Stimulated activated naive CD4-positive, alpha-beta T cell (primary cell): ENCODE measurements around the gene CDKAL1.
"Not testable (repeated sequence)": the region's sequence is repeated elsewhere in the genome, so short reads cannot be mapped to it uniquely, and the experiment has no call there.

ENCODE experiments used
- DNase-seq, 6 experiments: peaks; one replicate each; lab custom pipeline; 2025; lab: John Stamatoyannopoulos, UW

Gene CDKAL1

GRCh38 chr6:20594299-20594853 lies 60.1 kb downstream of the CDKAL1 start:
- DNase-seq = not testable (repeated sequence)

DNA sequence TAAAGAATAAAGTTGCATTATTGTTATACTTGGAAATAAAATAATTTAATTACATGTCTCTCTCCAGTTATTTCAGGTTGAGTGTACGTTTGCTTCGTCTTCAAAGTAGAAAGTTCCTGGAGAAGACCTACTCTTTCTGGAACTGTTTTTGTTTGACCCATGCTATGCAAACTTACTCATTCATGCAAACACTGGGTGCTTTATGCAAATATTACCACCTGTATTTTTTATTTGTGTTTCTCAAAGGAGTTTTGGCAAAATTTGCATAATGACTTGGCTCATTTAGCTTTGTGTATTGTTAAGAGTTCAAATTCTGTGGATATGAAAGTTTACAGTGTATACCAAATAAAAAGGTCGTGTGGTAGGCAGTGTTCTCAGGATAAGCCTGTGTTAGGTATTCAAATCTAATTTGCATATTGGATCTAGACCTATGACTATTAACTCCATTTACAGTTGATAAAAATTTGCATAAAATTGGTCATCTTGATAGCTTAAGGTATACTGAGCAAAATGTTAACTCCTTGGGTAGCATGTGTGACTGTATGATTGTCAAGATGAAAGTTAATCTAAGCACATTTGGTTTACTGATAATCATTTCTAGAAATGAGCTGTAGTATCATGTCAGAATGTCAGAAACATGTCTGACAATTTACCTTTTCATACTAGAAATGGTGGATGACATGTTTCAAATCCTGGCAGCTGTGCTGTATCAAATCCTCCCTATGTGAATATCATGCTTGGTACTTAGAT lies 65.2 kb downstream of the CDKAL1 start:
- DNase-seq = no peak

DNA sequence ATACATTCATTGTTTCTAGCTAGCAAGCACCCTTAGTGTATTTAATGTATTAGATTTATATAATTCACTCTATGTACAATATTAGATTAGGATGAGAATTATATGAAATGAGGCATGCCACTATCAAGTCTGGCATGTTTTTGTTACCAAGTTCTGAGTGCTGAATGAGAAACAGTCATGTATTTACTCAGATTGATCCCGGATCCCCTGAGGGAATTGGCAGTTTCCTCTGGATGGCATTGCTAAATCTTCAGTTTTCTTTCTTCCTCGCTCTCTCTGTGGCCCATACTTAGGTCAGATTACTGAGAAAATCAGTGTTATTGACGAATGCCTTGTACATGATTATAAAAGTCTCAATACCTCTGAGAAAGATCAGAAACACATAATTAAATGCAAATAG lies 66.6 kb downstream of the CDKAL1 start:
- DNase-seq = no peak

GRCh38 chr6:20604159-20604558 lies 69.9 kb downstream of the CDKAL1 start:
- no peak for DNase-seq

- no peak for DNase-seq
These were observed 70.8 kb downstream of the CDKAL1 start for GRCh38 chr6:20605061-20605460.

- no peak for DNase-seq
These were observed 71.3 kb downstream of the CDKAL1 start for GRCh38 chr6:20605581-20605980.

DNA sequence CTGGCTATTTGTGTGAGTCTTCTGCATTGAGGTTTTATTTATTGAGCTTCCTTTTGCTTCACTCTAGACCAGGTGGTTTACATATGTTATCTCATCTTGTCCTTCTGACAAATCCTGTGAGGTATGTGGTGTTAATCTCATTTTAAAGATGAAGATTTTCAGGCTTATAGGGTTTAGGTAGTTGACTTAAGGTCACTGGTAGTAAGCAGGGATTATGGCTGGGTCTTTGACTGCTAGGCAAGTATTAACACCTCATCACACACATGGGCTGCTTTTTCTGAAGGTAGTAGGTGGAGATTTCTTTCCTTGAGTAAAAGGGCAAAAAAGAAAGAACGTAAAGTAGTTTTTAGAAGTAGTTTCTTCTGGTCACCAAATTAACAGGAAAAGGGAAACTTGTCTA lies 72.6 kb downstream of the CDKAL1 start:
- no peak for DNase-seq

DNA sequence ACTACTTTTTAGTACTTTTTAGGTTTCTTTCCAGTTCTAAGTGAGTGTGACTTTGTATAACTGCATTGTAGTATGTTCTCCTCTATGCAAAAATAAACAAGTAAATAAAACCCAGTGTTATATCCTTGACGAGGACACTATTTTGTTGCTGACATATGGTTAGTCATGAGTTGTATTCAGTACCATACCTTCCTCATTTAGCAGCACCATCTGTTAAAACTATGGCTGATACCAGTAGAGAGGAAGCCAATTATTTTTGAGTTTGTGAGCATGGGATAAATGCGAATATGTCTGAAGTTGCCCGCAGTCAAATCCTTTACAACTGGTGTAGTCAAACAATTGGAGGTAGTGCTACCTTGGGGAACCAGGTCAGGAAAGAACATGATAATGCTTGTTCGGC lies 74.1 kb downstream of the CDKAL1 start:
- no peak for DNase-seq

DNA sequence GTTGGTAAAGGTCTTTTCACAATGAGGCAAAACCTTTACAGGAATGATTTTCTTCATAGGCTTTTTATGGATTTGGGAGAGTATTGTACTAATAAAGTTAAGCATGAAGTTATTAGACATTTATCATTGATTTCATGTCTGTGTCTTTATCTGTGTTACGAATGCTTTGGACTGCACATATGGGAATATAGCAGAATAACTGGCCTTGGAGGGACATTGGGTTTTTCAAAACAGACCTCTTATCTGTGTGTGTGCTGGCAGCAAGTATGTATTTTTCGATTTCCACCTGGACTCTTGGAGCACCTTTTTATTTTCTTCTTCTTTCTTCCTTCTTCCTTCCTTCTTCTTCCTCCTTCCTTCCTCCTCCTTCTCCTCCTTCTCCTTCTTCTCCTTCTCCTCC lies 74.6 kb downstream of the CDKAL1 start:
- DNase-seq = no peak

DNA sequence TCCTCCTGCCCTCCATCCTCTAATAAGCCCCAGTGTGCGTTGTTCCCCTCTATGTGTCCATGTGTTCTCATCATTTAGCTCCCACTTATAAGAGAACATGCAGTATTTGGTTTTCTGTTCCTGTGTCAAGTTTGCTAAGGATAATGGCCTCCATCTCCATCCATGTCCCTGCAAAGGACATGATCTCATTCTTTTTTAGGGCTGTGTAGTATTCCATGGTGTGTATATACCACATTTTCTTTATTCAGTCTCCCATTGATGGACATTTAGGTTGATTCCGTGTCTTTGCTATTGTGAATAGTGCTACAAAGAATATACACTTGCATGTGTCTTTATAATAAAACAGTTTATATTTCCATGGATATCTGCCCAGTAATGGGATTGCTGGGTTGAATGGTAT lies 75.7 kb downstream of the CDKAL1 start:
- not testable (repeated sequence) for DNase-seq

GRCh38 chr6:20610636-20611370 lies 76.5 kb downstream of the CDKAL1 start:
- DNase-seq = no peak

DNA sequence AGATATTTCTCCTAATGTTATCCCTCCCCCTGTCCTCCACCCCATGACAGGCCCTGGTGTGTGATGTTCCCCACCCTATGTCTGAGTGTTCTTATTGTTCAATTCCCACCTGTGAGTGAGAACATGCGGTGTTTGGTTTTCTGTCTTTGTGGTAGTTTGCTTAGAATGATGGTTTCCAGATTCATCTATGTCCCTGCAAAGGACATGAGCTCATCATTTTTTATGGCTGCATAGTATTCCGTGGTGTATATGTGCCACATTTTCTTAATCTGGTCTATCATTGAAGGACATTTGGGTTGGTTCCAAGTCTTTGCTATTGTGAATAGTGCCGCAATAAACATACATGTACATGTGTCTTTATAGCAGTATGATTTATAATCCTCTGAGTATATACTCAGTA lies 83.3 kb downstream of the CDKAL1 start:
- not testable (repeated sequence) for DNase-seq

GRCh38 chr6:20620043-20620442 lies 85.8 kb downstream of the CDKAL1 start:
- DNase-seq = no peak

DNA sequence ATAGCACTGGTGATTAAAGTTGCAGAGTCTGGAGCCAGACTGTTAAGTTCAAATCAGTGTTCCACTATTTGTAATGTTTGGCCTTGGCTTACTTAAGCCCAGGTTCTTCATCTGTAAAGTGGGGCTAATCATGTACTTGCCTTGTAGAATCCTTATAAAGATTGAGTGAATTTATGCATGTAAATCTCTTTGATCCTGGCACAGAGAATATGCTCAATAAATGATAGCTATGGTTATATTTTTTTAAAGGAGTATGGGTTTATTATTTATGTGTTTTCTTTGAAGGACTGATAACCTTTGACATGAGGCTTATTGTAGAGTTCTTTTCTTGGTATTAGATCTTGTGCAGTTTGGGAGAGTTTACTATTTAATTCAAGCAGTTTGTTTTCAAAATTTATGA lies 89.5 kb downstream of the CDKAL1 start:
- DNase-seq = no peak

DNA sequence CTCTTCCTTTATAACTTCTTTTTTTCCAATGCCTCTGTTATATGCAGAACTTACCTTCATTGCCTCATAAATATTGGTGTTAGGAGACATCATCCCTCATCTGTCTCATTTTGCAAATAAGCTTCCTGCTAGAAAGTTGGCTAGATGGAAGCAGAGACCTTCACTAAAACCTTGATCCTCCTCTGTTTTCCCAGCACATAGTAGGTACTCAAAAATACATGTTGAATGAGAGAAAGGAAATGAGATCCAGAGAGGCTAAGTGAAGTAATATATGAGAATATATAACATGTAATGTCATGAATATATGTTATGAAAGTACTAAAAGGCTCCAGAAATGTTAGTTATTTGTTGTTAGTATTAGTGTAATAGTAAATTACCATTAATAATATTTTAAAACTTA lies 91.9 kb downstream of the CDKAL1 start:
- DNase-seq = no peak

DNA sequence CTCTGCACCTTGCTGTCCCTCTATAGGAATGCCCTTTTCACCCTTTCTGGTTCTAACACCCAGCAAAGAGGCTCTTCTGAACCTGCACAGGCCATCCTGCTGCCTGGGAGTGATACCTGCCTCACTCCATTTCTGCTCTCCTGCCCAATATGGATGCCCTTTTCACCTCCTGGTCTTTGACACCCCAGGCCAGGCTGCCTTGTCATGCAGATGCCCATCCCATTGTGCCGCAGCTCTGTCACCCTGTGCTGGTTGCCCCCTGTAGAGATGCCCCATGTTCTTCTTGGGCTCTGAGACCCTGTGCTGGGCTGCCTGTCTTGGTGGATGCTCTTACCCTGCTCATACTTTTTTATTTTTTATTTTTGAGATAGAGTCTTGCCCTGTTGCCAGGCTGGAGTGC lies 95.3 kb downstream of the CDKAL1 start:
- no peak for DNase-seq

DNA sequence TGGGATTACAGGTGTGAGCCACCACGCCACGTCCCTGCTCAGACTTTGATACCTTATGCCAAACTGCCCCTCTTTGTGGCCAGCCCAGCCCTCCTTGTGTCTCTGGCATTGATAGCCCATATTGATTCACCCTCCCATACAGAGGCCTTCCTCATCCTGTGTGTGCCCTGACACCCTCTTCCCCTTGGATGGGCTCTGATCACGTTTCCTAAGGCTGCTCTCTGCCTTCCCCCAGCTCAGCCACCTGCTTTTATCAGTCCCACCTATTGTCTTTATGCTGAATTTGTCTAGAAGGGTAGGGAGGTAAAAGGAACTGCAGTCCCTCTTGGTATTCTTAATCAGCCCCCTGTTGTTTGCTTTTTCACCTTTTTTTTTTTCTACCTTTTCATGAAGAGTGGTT lies 95.9 kb downstream of the CDKAL1 start:
- no peak for DNase-seq

DNA sequence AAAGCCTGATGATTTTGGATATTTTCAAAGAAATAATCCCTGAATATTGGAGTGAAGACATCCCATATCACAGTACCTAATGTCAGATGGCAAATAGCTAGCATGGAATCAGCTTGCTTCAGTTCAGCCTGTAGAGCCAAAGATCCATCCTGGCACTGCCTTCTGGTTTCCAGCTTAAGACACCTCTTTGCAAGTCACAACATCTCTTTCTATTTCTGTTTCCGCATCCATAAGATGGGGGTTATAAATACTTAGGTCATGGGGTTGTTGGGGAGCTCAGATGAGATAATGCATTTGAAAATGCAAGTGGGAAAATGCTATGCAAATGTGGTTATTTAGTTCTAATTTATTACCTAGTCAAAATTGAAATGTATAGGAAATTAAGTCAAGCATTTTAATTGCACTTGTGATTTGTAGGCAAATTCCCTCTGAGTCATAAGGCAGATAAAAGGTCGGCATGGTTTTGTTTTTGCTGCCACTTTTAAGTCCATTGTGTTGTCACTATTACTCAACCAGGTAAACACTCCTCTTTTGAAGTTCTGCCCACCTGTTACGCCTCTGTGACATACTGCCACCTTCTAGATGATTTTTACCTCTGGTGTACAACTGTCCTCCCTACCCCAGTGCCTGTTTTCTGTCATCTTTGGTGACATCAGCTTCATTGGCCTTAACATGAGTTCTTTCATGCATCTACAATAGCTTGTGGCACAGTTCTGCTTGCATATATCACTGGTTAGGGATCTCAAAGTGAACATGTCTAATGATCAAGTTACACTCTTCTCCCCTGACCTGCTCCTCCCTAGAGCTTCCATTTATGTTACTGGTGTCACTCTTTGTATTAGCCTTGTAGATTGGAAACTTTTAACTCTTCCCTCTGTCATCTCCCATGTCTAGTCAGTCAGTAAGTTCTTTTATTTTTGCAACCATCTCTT lies 96.6 kb downstream of the CDKAL1 start:
- no peak for DNase-seq

- no peak for DNase-seq
These were observed 97.3 kb downstream of the CDKAL1 start for GRCh38 chr6:20631549-20631924.

DNA sequence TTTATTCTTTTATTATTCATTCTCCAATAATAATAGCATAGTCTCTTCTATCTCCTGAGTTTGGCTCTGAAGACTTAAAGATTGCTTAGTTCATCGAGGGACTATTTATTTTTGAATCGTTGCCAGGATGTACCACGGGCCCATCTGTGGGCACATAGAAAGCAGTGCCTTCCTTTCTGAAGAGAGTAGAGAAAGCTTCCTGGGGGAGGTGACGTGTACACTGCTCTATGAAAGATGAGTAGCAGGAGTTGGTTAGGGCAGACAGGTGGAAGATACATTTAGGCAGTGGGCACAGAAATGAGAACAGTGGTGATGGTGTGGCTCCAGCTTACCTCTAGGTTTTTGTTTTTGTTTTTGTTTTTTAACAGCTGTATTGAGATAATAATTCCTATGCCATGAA lies 98.4 kb downstream of the CDKAL1 start:
- no peak for DNase-seq

DNA sequence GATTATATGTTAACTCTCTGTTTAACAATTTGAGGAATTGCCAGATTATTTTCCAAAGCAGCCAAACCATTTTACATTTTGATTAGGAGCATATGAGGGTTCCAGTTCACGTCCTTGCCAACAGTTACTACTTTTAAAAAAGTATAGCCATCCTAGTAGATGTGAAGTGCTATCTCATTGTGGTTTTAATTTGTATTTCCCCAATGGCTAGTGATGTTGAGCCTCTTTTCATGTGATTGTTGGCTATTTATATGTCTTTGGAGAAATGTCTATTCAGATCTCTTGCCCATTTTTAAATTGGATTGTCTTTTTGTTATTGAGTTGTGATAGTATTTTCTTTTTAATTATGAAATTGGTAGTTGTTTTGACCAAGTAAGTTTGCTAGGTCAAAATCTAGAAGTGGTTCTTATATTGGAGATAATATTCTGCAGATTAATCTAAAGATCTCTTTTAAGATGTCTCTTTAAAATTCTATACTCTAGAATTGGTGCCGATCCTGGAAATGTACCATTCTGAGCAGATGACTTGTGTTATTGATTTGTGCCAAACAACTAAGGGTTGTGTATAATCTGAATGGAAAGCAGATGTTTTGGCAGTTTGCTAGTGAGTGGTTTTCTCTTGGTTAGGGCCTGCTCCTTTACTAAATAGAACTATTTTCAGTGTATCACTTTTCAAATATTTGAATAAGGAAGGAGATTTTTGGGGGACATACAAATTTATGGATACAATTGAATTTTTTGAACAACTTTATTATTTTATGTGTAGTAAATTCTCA lies 99.5 kb downstream of the CDKAL1 start:
- DNase-seq = no peak

DNA sequence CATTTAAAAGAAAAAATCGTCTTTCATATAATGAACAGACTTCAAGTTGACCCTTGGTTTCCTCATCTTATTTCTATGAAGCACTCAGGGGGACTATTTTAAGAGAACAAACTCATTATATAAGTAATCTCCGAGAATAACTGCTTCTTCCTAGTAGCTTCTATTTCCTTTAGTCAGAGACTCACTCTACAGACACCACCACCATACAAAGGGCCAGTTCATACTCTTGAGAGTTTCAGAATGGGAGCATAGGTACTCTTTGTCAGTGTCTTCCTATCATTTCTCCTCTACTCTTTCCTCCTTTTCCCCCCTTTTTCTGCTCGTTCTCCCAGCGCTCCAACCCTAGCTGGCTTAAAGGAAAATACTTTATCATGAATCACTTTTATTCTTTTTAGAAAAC lies 104.9 kb downstream of the CDKAL1 start:
- DNase-seq = no peak
